Esophagus muscularis mucosa (tissue), 4 donors: ENCODE data around the gene KATNB1.

Experiments
- CTCF ChIP-seq, 3 experiments: fragments of 200-600 bp in 2 of 3; fragments of 450-650 bp in 1 of 3; sonication (generic) in 2 of 3; IDR thresholded peaks; one replicate each; pipeline ENCODE4 v1.5.1; 2017 to 2019; ENCODE audit warnings: antibody characterized with exemption in 3 of 3, mild to moderate bottlenecking in 2 of 3, moderate library complexity in 1 of 3
- EP300 ChIP-seq: sonication (generic); formaldehyde crosslinking; IDR thresholded peaks from one replicate; pipeline ENCODE4 v1.6.1; 2017; ENCODE audit warnings: antibody characterized with exemption
- POLR2AphosphoS5 ChIP-seq, 2 donors: sonication (generic); formaldehyde crosslinking; IDR thresholded peaks; one replicate each; pipeline ENCODE4 v1.6.1; 2017; ENCODE audit warnings: antibody characterized with exemption in 2 of 2

DNA sequence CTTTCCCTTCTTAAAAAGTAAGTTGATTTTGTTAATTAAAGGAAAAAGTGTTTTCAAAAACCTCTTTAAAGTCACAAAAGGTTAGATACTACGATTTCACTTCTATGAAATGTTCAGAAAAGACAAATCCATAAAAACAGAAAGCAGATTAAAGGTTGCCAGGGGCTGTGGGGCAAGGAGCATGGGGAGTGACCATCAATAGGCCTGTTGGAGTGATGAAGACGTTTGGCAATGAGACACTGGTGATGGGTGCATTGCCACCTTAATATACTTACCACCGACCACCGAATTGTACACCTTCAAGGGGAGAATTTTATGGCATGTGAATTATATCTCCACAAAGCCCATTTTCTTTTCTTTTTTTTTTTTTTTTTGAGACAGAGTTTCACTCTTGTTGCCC lies 47.5 kb downstream of the KATNB1 start:
- no peak for TF ChIP-seq CTCF (IDR thresholded peaks at IDR 0.05)
- TF ChIP-seq POLR2AphosphoS5 (IDR thresholded peaks at IDR 0.05), result no peak
- TF ChIP-seq EP300, result no peak
